Activated CD4-positive, alpha-beta T cell treated with anti-CD3 and anti-CD28 coated beads, Interleukin-2, Interleukin-6, amounts not matched to agents 100 ng/mL and 50 ng/mL, durations not matched to agents 16 hours and 8 hours (primary cell): ENCODE results near the gene SAMD4B.
A peak's percentile ranks its signal among the peaks of the same experiment; 100 is the strongest.

Experiments
- DNase-seq: peaks from one replicate; pipeline ENCODE4 v3.0.0-alpha.2; 2020

Gene SAMD4B

GRCh38 chr19:39397360-39398296 is 55.4 kb downstream of the SAMD4B start:
- peak; percentile 95 for DNase-seq

GRCh38 chr19:39398297-39398864 is 56.2 kb downstream of the SAMD4B start:
- DNase-seq, result peak; percentile 80

GRCh38 chr19:39399668-39400050 is 57.4 kb downstream of the SAMD4B start:
- no peak for DNase-seq

DNA sequence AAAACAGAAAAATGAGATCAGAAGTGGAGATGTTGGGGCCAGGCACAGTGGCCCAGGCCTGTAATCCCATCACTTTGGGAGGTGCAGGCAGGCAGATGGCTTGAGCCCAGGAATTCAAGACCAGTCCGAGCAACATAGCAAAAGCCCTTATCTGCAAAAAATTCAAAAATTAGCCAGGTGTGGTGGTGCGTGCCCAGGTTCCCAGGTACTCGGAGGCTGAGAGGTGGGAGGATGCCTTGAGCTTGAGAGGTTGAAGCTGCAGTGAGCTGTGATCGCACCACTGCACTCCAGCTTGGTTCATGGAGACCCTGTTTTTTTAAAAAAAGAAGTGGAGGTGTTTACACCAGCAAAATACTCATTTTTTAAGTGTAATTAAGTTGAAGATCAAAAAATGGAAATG is 57.8 kb downstream of the SAMD4B start:
- no peak for DNase-seq

- no peak for DNase-seq
Measured at GRCh38 chr19:39401070-39401548, 58.9 kb downstream of the SAMD4B start.

GRCh38 chr19:39401549-39402345 is 59.5 kb downstream of the SAMD4B start:
- DNase-seq, result peak; percentile 89

GRCh38 chr19:39402346-39403300 is 60.4 kb downstream of the SAMD4B start:
- DNase-seq, result peak; percentile 90

DNA sequence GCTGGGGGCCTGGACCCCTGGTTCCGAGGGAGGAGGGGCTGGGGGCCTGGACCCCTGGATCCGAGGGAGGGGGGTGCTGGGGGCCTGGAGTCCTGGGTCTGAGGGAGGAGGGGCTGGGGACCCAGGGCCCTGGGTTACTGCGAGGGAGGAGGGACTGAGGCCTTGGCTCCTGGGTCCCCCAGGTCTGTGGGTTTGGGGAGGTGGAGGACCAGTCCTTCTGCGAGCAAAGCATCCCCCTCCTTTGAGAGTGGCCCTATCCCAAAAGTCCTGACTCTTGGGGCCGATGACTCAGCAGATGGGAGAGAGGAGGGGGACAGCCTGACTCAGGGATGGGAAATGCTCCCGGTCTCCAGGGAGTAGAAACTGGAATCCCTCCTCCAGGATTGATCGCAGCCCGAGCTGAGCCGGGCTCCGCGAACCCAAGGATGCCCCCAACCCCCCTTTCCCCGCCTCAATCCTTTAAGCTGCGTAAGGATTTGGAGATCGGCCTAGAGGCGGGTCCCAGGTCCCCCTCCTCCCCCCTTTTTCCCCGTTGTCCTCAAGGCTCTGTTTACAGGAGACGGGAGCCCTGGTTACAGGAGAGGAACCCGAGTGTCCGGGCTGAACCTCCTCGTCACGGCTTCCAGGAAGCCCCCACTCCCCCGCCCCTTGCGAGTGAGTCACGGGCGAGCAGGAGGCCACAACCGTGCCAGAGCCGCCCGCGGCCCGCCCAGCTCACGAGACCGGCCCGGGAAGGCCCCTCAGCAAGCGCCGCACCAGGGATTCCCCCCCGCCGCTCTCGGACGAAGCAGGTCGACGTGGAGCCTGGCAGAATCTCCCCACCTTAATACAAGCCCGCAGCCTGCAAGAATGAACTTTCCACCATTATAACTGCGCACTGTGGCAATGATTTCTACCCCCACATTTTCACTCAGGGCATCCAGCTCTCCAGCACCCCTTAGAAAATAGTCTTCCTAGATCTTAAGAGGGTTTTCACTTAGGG is 61.4 kb downstream of the SAMD4B start:
- peak; percentile 95 for DNase-seq

GRCh38 chr19:39405261-39405957 is 63.2 kb downstream of the SAMD4B start:
- no peak for DNase-seq

- peak; percentile 88 for DNase-seq
Measured at GRCh38 chr19:39405958-39406655, 63.9 kb downstream of the SAMD4B start.

DNA sequence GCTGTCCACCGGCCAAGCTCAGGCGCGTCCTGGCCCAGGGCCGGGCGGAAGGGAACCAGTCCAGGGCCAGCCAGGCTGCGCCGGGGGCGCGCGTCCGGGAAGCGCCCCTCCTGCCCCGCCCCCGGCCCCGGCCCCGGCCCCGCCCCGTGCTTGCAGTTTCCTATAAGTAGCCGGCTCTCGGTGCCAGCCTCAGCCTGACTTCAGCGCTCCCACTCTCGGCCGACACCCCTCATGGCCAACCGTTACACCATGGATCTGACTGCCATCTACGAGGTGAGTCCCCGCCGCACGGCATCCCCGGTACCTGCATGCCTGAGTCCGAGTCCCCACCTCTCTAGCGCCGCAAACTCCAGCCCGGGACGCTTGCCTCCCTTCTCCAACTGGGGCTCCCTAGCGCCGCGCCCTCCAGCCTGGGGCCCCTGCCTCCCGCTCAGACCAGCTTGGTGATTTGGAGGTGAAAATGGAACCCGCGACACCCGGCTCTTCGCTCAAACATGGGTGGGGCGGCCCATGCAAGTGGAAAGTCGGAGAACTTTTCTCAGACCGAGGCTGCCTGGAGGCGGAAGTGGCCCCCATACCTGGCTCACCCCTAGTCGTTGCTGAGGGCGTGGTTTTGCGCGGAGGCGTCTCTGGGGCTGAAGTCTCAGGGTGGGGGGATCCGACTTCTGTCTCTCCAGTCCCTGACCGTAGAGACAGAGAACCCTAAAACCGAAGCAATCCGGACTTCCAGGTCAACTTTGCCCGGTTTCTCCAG is 64.6 kb downstream of the SAMD4B start, which contains the start of gene ZFP36:
ZFP36 (plus strand) TSS at position 192 of the 754 bp plus-strand sequence; CDS start at position 250, 58 bp downstream.
- peak; percentile 93 for DNase-seq

- peak; percentile 78 for DNase-seq
Measured at GRCh38 chr19:39407410-39407659, 65.1 kb downstream of the SAMD4B start.

DNA sequence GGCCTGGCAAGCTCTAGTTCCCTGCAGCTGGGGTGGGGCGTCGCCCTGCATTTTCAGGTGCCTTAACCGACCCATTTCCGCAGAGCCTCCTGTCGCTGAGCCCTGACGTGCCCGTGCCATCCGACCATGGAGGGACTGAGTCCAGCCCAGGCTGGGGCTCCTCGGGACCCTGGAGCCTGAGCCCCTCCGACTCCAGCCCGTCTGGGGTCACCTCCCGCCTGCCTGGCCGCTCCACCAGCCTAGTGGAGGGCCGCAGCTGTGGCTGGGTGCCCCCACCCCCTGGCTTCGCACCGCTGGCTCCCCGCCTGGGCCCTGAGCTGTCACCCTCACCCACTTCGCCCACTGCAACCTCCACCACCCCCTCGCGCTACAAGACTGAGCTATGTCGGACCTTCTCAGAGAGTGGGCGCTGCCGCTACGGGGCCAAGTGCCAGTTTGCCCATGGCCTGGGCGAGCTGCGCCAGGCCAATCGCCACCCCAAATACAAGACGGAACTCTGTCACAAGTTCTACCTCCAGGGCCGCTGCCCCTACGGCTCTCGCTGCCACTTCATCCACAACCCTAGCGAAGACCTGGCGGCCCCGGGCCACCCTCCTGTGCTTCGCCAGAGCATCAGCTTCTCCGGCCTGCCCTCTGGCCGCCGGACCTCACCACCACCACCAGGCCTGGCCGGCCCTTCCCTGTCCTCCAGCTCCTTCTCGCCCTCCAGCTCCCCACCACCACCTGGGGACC is 65.6 kb downstream of the SAMD4B start:
- DNase-seq, result no peak

- DNase-seq, result no peak
Measured at GRCh38 chr19:39408392-39409207, 66.4 kb downstream of the SAMD4B start.

- DNase-seq, result peak; percentile 86
Measured at GRCh38 chr19:39409208-39410016, 67.2 kb downstream of the SAMD4B start.
